SK-N-SH (cell line): ENCODE results near the gene NR5A2. TPM values are rescaled to one million over a fixed set of nuclear protein-coding genes. Genes with fewer than 3 reads are reported as not detected.

Source experiments
- CTCF ChIA-PET: fragments of 300-600, 350-600 bp; formaldehyde crosslinking; extraction: SDS; loops from one replicate; lab custom pipeline; 2021; lab: Yijun Ruan, JAX
- POLR2A ChIA-PET: fragments of 350-600 bp; sonication (Branson Sonifier 250); formaldehyde crosslinking; extraction: SDS; loops from one replicate; lab custom pipeline; 2020; ENCODE audit warnings: antibody characterized with exemption, inconsistent platforms; lab: Yijun Ruan, JAX
- DNase-seq: peaks from one replicate; pipeline ENCODE4 v3.0.0; 2012
- H2AFZ ChIP-seq: fragments of 200-600 bp; sonication (generic); 2 replicates; pipeline ENCODE4 v1.8.1; 2016; ENCODE audit warnings: antibody characterized with exemption, mild to moderate bottlenecking, low read depth
- H3F3A ChIP-seq: fragments of 200-600 bp; sonication (generic); replicated peaks from 2 replicates; pipeline ENCODE3; 2016; ENCODE audit warnings: antibody characterized with exemption, mild to moderate bottlenecking; ENCODE audit not compliant: insufficient read depth
- H3K27ac ChIP-seq, 2 experiments: fragments of 200-500 bp in 1 of 2; fragments of 200-600 bp in 1 of 2; sonication (Bioruptor generic) in 1 of 2; sonication (generic), shearing (Covaris generic) in 1 of 2; 2 replicates each; pipeline versions ENCODE4 v1.5.1 to v1.6.1; 2014 to 2016; ENCODE audit warnings: low read depth in 2 of 2, inconsistent platforms in 1 of 2, low read length in 1 of 2, mild to moderate bottlenecking in 1 of 2, mixed read lengths in 1 of 2
- H3K27me3 ChIP-seq: fragments of 200-600 bp; sonication (generic), shearing (Covaris generic); 2 replicates; pipeline ENCODE4 v1.6.1; 2016; ENCODE audit warnings: mixed run types; ENCODE audit not compliant: insufficient read depth
- H3K36me3 ChIP-seq, 2 experiments: fragments of 200-500 bp in 1 of 2; fragments of 200-600 bp in 1 of 2; sonication (Bioruptor generic) in 1 of 2; sonication (generic) in 1 of 2; replicated peaks in 1 of 2; 2 replicates each; pipeline versions ENCODE3 to v1.5.1; 2014 to 2016; ENCODE audit warnings: low read length in 1 of 2, mild to moderate bottlenecking in 1 of 2; ENCODE audit not compliant: insufficient read depth in 2 of 2, control insufficient read depth in 1 of 2
- H3K4me1 ChIP-seq, 2 experiments: fragments of 200-500 bp in 1 of 2; fragments of 200-600 bp in 1 of 2; sonication (Bioruptor generic) in 1 of 2; sonication (generic), shearing (Covaris generic) in 1 of 2; 2 replicates each; pipeline versions ENCODE4 v1.5.1 to v1.6.1; 2014 to 2016; ENCODE audit warnings: low read depth in 1 of 2, low read length in 1 of 2, mixed run types in 1 of 2; ENCODE audit not compliant: insufficient read depth in 2 of 2, control insufficient read depth in 1 of 2
- H3K4me2 ChIP-seq: fragments of 200-600 bp; sonication (generic), shearing (Covaris generic); 2 replicates; pipeline ENCODE4 v1.6.1; 2017; ENCODE audit warnings: mixed run types
- H3K4me3 ChIP-seq, 2 experiments: fragments of 200-500 bp in 1 of 2; fragments of 200-600 bp in 1 of 2; sonication (Bioruptor generic) in 1 of 2; sonication (generic), shearing (Covaris generic) in 1 of 2; 2 replicates each; pipeline versions ENCODE4 v1.5.1 to v1.8.1; 2014 to 2016; ENCODE audit warnings: low read depth in 2 of 2, inconsistent platforms in 1 of 2, low read length in 1 of 2, mild to moderate bottlenecking in 1 of 2, mixed read lengths in 1 of 2, moderate library complexity in 1 of 2
- H3K79me2 ChIP-seq: fragments of 200-600 bp; sonication (generic); 2 replicates; pipeline ENCODE4 v1.8.1; 2017; ENCODE audit warnings: mild to moderate bottlenecking; ENCODE audit not compliant: insufficient read depth
- H3K9ac ChIP-seq: fragments of 200-600 bp; sonication (generic); 2 replicates; pipeline ENCODE4 v1.6.1; 2017; ENCODE audit warnings: mixed run types
- H3K9me2 ChIP-seq: fragments of 200-600 bp; sonication (generic); 2 replicates; pipeline ENCODE4 v1.6.1; 2017; ENCODE audit warnings: mixed run types
- H3K9me3 ChIP-seq: fragments of 200-600 bp; sonication (generic); 2 replicates; pipeline ENCODE4 v1.6.1; 2017; ENCODE audit warnings: mixed run types, mild to moderate bottlenecking, moderate library complexity
- H4K20me1 ChIP-seq: fragments of 200-600 bp; sonication (generic); 2 replicates; pipeline ENCODE4 v1.6.1; 2017; ENCODE audit warnings: mild to moderate bottlenecking, mixed run types; ENCODE audit not compliant: insufficient read depth
- CHD2 ChIP-seq: fragments of 150-350 bp; IDR thresholded peaks from 2 replicates; pipeline ENCODE4 v1.6.1; 2018; ENCODE audit warnings: low read length; ENCODE audit not compliant: partially characterized antibody
- ELF1 ChIP-seq: IDR thresholded peaks from 2 replicates; pipeline ENCODE4 v1.4.0; 2012
- EP300 ChIP-seq, 2 experiments: IDR thresholded peaks; 2 replicates each; pipeline versions ENCODE4 v1.4.0 to v1.6.1; 2012; ENCODE audit warnings: borderline replicate concordance in 1 of 2, low read depth in 1 of 2, low read length in 1 of 2
- EZH2phosphoT487 ChIP-seq: fragments of 200-600 bp; sonication (generic); IDR thresholded peaks from 2 replicates; pipeline ENCODE4 v1.6.1; 2017; ENCODE audit warnings: low read depth, mixed run types, mild to moderate bottlenecking, antibody characterized with exemption, moderate library complexity, borderline replicate concordance
- FOXJ3 ChIP-seq: sonication (generic); formaldehyde crosslinking; IDR thresholded peaks from 2 replicates; pipeline ENCODE4 v1.5.1; 2020; ENCODE audit warnings: mild to moderate bottlenecking, missing genetic modification reagents
- FOXM1 ChIP-seq: IDR thresholded peaks from 2 replicates; pipeline ENCODE4 v1.4.0; 2012; ENCODE audit warnings: low read depth, mild to moderate bottlenecking
- IRF3 ChIP-seq: fragments of 150-350 bp; IDR thresholded peaks from 2 replicates; pipeline ENCODE4 v1.6.1; 2016; ENCODE audit warnings: mild to moderate bottlenecking, low read depth, low read length
- JUND ChIP-seq: IDR thresholded peaks from 2 replicates; pipeline ENCODE4 v1.4.0; 2012
- MAX ChIP-seq: IDR thresholded peaks from 2 replicates; pipeline ENCODE4 v1.4.0; 2012; ENCODE audit warnings: low read depth
- NFIC ChIP-seq: IDR thresholded peaks from 2 replicates; pipeline ENCODE4 v1.4.0; 2012; ENCODE audit warnings: borderline replicate concordance
- NRF1 ChIP-seq: IDR thresholded peaks from 2 replicates; pipeline ENCODE4 v1.6.1; 2012; ENCODE audit warnings: low read depth, mild to moderate bottlenecking, low read length
- PBX3 ChIP-seq: IDR thresholded peaks from 2 replicates; pipeline ENCODE4; 2012
- RAD21 ChIP-seq: IDR thresholded peaks from 2 replicates; pipeline ENCODE4 v1.6.1; 2012; ENCODE audit warnings: mild to moderate bottlenecking, low read length
- RCOR1 ChIP-seq: fragments of 150-350 bp; IDR thresholded peaks from 2 replicates; pipeline ENCODE4 v1.6.1; 2017; ENCODE audit warnings: antibody characterized with exemption, low read length
- RFX5 ChIP-seq: IDR thresholded peaks from 2 replicates; pipeline ENCODE4 v1.6.1; 2012; ENCODE audit warnings: mild to moderate bottlenecking, improper control_type of control experiment, low read length
- SIN3A ChIP-seq: IDR thresholded peaks from 2 replicates; pipeline ENCODE4 v1.6.1; 2012; ENCODE audit warnings: low read depth, mild to moderate bottlenecking, low read length, moderate library complexity, borderline replicate concordance
- TAF1 ChIP-seq: IDR thresholded peaks from 2 replicates; pipeline ENCODE4 v1.6.1; 2012; ENCODE audit warnings: low read depth, mild to moderate bottlenecking, low read length, moderate library complexity, borderline replicate concordance
- TCF12 ChIP-seq: IDR thresholded peaks from 2 replicates; pipeline ENCODE4 v1.4.0; 2012
- USF1 ChIP-seq: IDR thresholded peaks from 2 replicates; pipeline ENCODE4 v1.4.0; 2012; ENCODE audit warnings: low read depth, borderline replicate concordance
- USF2 ChIP-seq: fragments of 150-350 bp; IDR thresholded peaks from 2 replicates; pipeline ENCODE4 v1.6.1; 2017; ENCODE audit warnings: antibody characterized with exemption, low read length, low read depth, borderline replicate concordance
- ZBTB33 ChIP-seq: IDR thresholded peaks from 2 replicates; pipeline ENCODE4 v1.4.0; 2012; ENCODE audit warnings: low read depth, borderline replicate concordance
- WGBS: methylation state at CpG from one replicate; pipeline ENCODE4 v1.1.6; 2017; ENCODE audit warnings: low lambda C conversion rate; 5-methylcytosine and 5-hydroxymethylcytosine counted together
- polyA plus RNA-seq, 3 experiments: library from polyadenylated mRNA; depleted of rRNA; stranded (reverse); fragments of >200 nt; gene quantifications; 2 replicates each; pipeline ENCODE4 v1.2.3, GENCODE V29; 2012

NR5A2 gene
- polyA plus RNA-seq, 1 of the 3 experiments (the other 2 are of a cell fraction): not detected

DNA sequence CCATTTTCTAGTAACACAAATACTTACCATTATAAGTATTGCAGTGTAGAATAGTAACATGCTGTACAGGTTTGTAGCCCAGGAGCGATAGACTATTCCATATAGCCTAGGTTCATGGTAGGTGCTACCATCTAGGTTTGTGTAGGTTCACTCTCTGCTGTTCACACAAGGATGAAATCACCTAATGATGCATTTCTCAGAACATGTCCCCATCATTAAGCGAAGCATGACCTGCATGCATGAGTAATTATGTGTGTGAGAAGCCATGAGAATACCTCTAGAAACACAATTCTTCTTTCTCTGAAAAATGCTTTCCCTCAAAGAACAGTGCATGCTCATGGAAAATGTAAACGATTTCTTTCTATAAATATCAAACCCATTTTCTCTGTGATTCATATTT, 69.3 kb downstream of the NR5A2 start:
- no peaks in the 10 kb centered on the region for H3K79me2 ChIP-seq
- no peaks in the 10 kb centered on the region; the same call in 1 of the 2 replicates for H3K27me3 ChIP-seq
- WGBS: 45% methylated on average over 3 of the region's 3 CpGs
- ChIA-PET POLR2A (no interaction called here), CTCF (no interaction called here)
- H3K4me2 ChIP-seq: no peak overlapping the region
- H3F3A ChIP-seq: no peaks in the 10 kb centered on the region
- TF ChIP-seq RFX5 (no peak), SIN3A (no peak), ELF1 (no peak), JUND (no peak), CHD2 (no peak), FOXJ3 (CRISPR knock-in tag) (no peak), NFIC (no peak), FOXM1 (no peak), EZH2phosphoT487 (no peak), MAX (no peak)
- no peaks in the 10 kb centered on the region for H3K36me3 ChIP-seq
- no peak overlapping the region for H3K27ac ChIP-seq
- H2AFZ ChIP-seq: no peak overlapping the region
- no peaks in the 10 kb centered on the region for H3K4me1 ChIP-seq
- no peak overlapping the region for H3K9ac ChIP-seq
- H3K4me3 ChIP-seq: no peak overlapping the region
- no peaks in the 10 kb centered on the region for H3K9me2 ChIP-seq
- H3K9me3 ChIP-seq: no peaks in the 10 kb centered on the region
- no peak for DNase-seq
- no peaks in the 10 kb centered on the region for H4K20me1 ChIP-seq

DNA sequence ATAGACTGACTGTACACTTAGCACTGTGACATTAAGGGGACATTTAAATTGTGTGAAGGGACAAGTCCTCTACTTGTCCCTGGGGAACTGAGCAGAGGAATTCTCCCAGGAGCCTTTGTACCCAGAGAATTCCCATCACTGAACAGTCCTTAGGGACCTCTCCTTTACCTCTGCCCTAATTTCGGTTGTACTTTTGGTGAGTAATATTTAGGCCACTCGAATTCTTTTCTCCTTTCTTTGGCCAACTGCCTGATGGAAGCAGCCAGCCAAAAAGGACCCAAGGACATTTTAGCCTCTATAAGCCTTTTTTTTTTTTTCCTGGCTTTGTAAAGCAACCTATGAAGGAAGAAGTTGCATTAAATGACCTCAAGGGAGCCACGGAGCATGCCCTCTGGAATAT, 71.5 kb downstream of the NR5A2 start:
- Histone ChIP-seq H3K4me2 (no peak overlapping the region), H3K79me2 (no peaks in the 10 kb centered on the region), H3K36me3 (no peaks in the 10 kb centered on the region), H3F3A (no peaks in the 10 kb centered on the region), H4K20me1 (no peaks in the 10 kb centered on the region), H3K9me3 (no peaks in the 10 kb centered on the region), H3K27me3 (no peaks in the 10 kb centered on the region; the same call in 1 of the 2 replicates), H3K9ac (no peak overlapping the region), H3K4me3 (no peak overlapping the region), H3K4me1 (no peaks in the 10 kb centered on the region), H3K9me2 (no peaks in the 10 kb centered on the region), H2AFZ (no peak overlapping the region), H3K27ac (no peak overlapping the region)
- POLR2A ChIA-PET: no interaction called here
- CTCF ChIA-PET: interaction anchor here (0.8 kb wide), 1 partner anchor 26 kb away, joined by 3 read pairs; no protein-coding TSS in a partner anchor
- WGBS: 23% methylated on average over 3 of the region's 3 CpGs
- no peak for DNase-seq
- TF ChIP-seq USF2: no peak
- TF ChIP-seq RAD21: no peak
- no peak for TF ChIP-seq TCF12
- no peak for TF ChIP-seq FOXJ3 (CRISPR knock-in tag)
- no peak for TF ChIP-seq ZBTB33
- TF ChIP-seq EP300 (IDR thresholded peaks at IDR 0.05; ENCODE audit: borderline replicate concordance in 1 of 2, low read depth in 1 of 2, low read length in 1 of 2): no peak
- TF ChIP-seq TAF1: no peak
- no peak for TF ChIP-seq NRF1
- TF ChIP-seq USF1: no peak
- TF ChIP-seq RCOR1: no peak
- no peak for TF ChIP-seq IRF3
- TF ChIP-seq CHD2: no peak
- no peak for TF ChIP-seq EZH2phosphoT487
- no peak for TF ChIP-seq NFIC
- TF ChIP-seq PBX3: no peak
